ENCODE results near the gene LPCAT3.
"Not testable (repeated sequence)": the region's sequence is repeated elsewhere in the genome, so short reads cannot be mapped to it uniquely, and the experiment has no call there.

Gene LPCAT3, protein sequence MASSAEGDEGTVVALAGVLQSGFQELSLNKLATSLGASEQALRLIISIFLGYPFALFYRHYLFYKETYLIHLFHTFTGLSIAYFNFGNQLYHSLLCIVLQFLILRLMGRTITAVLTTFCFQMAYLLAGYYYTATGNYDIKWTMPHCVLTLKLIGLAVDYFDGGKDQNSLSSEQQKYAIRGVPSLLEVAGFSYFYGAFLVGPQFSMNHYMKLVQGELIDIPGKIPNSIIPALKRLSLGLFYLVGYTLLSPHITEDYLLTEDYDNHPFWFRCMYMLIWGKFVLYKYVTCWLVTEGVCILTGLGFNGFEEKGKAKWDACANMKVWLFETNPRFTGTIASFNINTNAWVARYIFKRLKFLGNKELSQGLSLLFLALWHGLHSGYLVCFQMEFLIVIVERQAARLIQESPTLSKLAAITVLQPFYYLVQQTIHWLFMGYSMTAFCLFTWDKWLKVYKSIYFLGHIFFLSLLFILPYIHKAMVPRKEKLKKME

DNA sequence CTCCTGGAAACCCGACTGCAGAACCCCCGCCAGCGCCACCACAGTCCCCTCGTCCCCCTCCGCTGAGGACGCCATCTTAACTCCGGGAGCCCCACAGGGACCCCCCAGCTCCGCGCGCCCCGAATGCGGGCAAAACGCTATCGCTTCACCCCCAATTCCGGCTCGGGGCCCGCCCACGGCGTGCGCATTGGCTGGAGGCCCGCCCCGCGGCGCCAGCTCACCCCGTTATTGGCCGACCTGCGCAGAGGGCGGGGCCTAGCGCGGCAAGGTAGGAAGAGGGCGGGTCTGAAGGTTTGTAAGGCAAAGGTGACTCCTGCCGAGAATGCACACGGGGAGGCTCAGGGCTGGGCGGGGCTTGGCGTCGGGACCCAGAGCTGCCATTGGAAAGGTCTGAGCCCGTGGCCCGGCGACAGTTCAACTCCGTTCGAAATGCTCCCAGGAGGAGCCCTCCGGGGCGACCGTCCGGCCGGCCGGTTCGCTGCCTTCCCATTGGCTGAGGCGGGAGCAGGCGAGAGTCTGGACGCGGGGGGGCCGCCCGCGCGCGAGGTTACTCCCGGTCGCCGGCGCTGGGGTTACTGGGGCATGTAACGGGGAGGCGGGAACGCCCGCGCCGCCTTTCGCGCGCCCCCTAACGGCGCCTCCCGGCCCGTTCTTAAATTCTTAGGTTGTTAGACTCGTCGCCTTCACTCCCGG is at the start of gene LPCAT3:
LPCAT3 (minus strand) TSS at position 127 of the 693 bp plus-strand sequence; CDS start at position 75, 52 bp downstream.
- peak; percentile 99 for DNase-seq

DNA sequence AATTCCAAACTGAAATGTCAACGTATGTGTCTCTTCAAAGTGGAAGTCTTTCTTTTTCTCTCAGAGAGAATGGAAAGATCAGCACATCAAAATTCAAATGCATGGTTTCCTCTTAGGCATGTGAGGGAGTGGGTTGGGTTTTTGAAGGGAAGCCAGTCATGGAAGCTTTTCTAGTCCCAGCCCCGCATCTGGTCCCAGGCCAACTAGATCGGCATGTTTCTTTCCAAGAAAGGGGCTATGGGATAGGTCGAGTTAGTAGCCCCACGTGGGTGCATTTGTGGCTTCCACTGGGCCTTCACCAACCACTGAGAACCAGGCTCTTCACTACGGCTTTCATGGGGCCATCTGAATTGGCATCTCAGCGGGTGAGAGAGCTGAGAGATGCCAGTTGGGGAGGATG is 48.8 kb upstream of the LPCAT3 start:
- no peak for DNase-seq

DNA sequence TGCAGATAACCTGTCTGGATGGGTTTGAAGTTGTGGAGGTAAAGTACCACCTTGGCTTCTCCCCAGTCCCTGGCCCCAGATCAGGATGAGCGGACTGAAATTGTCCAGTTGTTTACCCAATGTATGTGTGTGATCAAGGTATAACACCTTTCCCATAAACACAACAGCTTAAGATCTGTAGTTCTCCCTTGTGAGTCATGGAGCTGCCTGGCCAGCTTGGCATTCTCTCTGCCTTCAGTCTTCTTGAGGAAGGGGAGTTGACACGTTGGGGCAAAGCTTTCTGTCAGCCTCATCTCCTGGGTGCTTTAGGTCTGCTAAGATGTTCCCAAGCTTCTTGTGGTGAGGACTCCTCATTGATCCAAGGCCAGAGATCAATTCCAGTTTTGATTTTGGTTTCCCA is 48.3 kb upstream of the LPCAT3 start:
- DNase-seq, result no peak

DNA sequence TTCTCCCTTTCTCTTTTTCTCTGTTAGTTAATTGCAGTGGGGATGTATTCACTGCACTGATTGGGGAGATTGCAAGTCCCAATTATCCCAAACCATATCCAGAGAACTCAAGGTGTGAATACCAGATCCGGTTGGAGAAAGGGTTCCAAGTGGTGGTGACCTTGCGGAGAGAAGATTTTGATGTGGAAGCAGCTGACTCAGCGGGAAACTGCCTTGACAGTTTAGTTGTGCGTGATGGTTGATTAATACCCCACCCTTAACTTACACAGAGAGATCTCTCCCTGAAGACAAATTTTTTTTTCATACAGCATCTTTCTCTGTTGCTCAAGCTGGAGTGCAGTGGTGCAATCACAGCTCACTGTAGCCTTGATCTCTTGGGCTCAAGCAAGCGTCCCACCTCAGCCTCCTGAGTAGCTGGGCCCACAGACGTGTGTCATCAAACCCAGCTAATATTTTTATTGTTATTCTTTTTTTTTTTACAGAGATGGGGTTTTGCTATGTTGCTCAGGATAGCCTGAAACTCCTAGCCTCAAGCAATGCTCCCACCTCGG is 46.9 kb upstream of the LPCAT3 start:
- no peak for DNase-seq

DNA sequence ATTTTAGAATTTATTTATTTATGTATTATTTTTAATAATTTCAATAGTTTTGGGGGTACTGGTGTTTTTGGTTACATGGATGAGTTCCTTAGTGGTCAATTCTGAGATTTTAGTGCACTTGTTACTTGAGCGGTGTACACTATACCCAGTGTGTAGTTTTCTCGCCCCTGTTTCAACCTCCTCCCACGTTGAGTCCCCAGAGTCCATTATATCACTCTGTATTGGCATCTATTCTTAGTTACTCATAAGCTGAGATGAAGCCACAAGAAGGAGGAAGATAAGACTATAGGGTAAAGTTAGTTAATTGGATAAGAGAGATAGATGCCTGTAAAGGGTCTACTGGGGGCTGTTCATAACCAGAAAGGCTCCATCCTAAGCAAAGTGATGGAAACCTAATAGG is 46.2 kb upstream of the LPCAT3 start:
- no peak for DNase-seq

DNA sequence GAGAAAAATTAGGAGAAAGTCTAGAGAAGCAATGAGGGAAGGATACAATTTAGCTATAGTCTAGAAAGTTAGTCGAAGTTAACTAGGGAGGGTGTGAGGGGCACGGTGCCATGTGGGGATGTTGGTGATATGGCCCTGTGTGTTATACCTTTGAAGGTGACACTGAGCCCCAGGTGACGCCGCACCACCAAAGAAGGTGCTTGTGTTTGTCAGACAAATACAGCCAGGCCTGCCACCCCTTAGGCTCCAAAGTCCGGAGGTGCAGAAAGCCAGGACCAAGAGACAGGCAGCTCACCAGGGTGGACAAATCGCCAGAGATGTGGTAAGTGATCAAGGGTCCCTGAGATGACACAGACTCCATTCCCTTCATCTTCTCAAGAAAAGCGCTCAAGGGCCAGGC is 43.3 kb upstream of the LPCAT3 start:
- no peak for DNase-seq

DNA sequence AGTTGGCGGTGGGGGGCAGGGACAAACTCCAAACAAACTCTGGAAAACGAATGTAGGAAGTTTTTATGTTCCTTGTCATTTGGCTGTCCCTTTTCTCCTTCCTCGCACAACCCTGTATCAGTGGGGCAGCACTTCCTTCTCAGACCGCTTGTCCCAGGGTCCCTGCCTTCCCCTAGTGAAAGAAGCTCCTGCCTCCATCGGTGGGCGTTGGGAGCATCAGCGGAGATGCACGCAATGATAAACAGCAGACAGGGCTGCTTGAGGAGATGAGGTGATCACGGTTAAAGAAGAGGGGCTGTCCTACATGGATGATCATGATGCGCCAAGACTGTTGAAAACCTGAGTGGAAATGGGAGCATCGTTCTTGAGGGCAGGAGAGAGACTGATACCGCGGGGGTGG is 42.9 kb upstream of the LPCAT3 start:
- DNase-seq, result no peak

DNA sequence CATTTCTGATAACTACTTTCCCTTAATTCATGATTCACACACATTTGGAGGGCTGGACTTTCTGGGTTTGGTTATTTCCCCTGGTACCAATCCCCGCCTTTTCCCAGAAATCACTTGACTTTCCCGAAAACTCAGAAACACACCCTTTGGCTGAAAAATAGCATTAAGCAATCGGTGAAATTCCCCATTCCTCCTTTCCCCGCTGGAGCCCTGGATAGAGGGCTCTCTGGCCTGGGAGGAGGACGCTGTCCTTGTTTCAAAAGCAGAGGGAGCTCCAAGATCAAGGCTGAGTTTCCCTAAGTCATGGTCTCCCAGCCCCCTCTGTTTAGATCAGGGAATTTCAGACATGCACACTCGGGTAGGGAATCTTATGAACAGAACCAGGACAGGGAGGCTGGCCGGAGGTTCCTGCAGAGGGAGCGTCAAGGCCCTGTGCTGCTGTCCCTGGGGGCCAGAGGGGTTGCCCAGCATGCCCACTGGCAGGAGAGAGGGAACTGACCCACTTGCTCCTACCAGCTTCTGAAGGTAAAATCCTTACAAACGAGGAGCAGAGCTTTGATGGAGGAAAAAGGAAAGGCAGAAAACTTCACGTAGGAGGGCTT is 42.2 kb upstream of the LPCAT3 start, which contains the start of gene C1S:
C1S (plus strand) TSS at position 366 of the 602 bp plus-strand sequence. CDS start 1,195 bp downstream, outside the sequence.
- peak; percentile 83 for DNase-seq

DNA sequence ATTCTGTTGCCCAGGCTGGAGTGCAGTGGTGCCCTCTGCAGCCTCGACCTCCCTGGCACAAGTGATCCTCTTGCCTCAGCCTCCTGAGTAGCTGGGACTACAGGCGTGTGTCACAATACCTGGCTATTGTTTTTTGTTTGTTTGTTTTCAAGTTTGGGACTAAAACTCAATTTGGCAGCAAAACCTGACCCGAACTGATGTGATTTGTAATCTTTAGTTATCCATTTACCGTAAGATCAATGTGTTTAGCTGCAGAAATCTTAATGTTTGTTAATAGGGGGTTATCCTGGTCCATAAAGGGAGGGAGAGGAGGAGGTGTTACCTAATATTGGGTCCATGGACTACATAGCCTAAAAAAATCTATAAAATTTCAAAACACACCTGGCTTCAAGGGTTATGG is 41.5 kb upstream of the LPCAT3 start:
- no peak for DNase-seq

DNA sequence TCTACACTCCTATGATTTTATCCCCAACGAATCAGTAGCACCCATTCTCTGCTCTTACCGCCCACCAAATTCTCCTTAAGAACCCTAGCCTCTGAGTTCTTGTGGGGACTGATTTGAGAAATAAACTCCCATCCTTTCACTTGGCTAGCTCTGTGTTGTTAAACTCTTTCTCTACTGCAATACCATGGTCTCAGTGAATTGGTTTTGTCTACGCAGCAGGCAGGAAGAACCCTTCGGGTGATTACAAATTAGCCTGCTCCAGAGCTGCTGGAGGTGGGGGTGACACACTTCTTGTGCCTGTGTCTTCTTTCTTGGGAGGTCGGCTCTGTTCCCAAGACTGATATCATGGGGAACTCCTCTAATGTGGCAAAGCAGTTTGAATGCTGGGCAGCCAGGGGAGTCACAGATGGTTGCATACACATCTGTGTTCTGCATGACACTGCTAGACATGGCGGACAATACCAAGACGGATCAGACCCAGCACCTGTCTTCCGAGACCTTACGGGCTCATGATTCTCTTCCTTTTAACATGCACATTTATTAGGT is 40.6 kb upstream of the LPCAT3 start:
- DNase-seq, result no peak

DNA sequence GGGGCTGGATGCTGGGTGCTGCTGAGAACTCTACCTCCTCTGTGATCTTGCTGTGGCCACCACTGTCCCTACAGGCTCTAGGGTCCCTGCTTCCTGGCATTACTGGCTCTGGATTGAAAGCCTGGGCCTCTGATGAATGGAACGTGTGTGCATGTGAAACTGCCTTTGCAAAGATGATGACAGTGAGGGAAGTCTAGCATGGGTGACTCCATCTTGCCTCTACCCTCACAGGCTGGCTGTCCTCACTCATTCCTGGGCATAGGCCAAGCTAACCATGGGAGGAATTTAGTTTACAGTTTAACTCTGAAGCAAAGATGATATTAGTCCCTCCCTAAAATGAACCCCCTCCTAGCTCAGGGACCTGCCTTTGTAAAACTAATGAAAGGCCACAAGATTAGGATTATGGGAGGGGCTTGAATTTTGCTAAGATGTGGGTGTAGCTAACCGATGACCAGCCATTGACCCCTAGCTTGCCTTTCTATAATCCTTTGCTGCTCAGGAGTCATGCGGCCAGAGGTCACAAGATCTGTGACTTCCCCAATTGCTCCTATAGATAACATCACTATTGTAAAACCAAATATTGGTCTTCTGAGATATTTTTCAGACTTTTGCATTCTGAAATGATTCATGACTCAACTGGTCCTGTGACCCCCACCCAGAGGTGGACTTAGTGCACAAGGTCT is 40.0 kb upstream of the LPCAT3 start:
- no peak for DNase-seq

DNA sequence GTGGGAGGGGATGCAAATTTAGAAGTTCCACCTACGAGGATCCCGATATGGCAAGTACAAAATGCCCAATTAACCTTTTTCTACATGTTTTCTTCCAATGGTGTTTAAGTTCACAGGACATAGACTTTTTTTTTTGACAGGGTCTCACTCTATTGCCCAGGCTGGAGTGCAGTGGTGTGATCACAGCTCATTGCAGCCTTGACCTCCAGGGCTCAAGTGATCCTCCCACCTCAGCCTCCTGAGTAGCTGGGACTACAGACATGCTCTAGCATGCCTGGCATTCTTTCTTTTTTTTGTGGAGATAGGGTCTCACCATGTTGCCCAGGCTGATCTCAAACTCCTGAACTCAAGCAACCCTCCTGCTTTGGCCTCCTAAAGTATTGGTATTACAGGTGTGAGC is 37.5 kb upstream of the LPCAT3 start:
- not testable (repeated sequence) for DNase-seq

DNA sequence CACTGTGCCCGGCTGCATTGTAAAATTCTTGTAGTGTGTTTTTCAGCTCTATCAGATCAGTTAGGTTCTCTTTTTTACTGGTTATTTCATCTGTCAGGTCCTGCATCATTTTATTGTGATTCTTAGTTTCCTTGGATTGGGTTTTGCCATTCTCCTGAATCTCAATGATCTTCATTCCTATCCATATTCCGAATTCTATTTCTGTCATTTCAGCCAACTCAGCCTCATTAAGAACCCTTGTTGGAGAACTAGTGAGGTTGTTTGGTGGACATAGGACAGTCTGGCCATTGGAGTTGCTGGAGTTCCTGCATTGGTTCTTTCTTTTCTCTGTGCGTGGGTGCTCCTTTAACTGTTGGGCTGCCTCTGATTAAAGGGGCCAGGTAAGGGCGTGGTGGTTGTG is 36.6 kb upstream of the LPCAT3 start:
- DNase-seq, result no peak

DNA sequence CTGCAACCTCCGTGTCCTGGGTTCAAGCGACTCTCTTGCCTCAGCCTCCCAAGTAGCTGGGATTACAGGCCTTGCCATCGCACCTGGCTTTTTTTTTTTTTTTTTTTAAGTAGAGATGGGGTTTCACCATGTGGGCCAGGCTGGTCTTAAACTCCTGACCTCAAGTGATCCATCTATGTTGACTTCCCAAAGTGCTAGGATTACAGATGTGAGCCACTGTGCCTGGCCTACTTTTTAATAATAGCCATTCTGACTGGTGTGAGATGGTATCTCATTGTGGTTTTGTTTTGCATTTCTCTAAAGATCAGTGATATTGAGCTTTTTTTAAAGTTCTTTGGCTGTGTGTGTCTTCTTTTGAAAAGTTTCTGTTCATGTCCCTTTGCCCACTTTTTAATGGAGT is 31.7 kb upstream of the LPCAT3 start:
- DNase-seq, result not testable (repeated sequence)

DNA sequence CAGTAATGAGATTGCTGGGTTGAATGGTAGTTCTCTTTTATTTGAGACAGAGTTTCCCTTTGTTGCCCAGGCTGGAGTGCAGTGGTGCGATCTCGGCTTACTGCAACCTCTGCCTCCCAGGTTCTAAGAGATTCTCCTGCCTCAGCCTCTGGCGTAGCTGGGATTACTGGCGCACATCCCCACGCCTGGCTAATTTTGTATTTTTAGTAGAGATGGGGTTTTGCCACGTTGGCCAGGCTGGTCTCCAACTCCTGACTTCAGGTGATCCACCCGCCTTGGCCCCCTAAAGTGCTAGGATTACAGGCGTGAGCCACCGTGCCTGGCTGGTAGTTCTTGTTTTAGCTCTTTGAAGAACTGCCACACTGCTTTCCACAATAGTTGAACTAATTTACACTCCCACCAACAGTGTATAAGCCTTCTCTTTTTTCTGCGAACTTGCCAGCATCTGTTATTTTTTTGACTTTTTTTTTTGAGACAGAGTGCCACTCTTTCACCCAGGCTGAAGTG is 31.2 kb upstream of the LPCAT3 start:
- not testable (repeated sequence) for DNase-seq

DNA sequence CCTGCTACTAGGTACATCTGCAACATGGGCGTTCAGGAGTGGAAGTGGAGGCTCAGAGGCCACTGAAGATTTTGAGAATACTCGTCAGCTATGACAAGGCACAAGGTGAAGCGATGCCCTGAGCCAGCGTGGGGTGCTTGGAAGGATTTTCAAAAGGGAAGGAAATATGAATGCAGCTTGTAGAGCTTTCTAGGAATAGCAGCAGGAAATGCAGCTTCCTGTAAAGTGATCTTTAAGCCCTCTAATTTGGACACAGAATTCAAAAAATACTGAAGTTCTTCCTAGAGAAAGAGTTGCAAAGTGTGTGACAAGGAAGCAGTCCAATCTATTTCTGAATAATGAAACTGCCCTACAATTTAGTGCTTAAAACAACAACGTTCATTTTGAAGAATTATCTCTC is 29.0 kb upstream of the LPCAT3 start:
- DNase-seq, result no peak

DNA sequence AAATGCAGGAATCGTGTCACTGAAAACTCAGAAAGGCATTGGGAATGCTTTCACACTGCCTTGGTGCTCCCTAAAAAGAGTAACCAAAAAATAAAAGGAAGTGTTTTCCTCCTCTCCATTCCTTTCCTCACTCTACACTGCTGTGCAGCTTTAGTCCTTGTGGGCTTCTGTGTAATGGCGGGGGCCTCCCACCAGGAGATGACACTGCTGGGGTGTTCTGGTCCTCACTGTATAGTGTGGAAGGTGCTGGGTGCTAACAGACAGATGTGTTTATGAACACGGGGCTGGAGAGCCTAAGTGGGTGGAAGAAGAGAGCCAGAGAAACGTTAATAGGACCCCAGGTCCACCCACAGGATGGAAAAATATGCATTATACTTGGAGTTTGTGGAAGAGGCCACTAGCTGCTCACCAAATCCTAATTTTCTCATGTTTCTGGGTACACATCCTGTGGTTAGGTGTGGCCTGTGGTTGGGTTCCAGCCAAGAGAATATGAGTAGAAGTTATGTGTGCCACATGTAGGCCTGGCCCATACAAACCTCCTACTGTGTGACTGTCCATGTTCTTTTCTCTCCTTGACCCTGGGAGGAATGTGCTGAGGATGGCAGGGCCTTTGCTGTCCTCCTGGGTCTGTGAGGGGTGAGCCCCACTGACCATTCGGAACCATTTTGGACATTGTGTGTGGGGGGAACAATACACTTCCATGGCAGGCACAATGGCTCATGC is 28.3 kb upstream of the LPCAT3 start:
- DNase-seq, result no peak

DNA sequence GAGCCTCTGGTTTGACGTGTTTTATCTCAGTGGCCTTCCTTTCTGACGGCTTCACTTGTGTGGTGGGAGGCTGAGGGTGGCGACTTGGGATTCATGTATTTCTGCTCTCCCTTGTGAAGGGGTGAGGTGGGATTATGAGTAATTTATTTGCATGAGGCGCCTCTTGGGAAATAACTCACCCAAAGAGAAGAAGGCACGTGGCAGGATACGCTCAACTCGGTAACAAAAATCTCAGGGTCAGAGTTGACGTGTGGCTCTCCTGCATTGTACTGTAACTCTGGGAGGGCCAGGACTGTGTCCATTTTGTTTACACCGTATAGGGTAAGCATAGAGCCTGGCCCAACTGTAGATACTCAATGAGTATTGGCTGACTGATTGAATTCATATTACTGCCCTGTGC is 27.6 kb upstream of the LPCAT3 start:
- no peak for DNase-seq

DNA sequence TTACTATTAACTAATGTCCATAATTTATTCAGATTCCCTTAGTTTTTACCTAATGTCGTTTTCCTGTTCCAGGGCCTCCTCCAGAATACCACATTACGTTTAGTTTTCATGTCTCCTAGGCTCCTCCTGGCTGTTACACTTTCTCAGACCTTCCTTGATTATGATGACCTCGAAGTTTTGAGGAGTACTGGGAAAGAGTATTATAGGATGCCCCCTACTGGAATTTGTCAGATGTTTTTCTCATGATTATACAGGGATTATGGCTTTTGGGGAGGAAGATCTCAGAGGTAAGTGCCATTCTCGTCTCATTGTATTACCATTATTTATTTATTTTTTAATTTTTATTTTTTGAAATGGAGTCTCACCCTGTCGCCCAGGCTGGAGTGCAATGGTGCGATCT is 24.6 kb upstream of the LPCAT3 start:
- DNase-seq, result peak; percentile 33

DNA sequence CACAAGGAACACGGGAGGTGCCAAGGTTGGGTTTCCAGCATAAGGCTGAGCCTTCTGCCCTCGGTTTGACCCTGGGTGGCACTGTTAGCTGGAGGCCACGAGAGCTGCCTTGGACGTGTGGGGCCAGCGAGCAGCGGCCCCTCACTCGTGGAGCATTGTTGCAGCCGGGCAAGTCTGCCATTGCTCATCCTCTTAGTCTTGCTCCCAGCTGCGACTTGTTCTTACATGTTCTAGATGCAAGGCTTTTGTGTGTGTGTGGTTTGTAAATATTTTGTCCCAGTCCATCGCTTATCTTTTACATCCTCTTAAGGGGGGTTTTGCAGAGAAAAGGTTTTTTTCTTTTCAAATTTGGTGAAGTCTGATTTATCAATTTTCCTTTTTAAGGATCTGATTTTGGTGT is 21.1 kb upstream of the LPCAT3 start:
- no peak for DNase-seq

DNA sequence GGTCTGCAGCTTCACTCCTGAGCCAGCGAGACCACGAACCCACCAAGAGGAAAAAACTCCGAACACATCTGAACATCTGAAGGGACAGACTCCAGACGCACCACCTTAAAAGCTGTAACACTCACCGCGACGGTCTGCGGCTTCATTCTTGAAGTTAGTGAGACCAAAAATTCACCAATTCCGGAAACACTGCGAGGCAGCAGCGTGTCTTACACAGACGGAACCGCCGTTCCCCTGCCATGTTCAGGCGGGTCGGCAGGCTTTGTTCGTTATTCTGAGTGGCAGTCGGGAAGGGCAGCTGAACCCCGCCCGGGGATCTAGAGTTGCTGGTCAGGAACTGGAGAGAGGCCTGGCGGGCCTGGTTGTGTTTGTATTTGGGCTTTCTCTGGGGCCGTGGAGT is 20.3 kb upstream of the LPCAT3 start:
- no peak for DNase-seq

DNA sequence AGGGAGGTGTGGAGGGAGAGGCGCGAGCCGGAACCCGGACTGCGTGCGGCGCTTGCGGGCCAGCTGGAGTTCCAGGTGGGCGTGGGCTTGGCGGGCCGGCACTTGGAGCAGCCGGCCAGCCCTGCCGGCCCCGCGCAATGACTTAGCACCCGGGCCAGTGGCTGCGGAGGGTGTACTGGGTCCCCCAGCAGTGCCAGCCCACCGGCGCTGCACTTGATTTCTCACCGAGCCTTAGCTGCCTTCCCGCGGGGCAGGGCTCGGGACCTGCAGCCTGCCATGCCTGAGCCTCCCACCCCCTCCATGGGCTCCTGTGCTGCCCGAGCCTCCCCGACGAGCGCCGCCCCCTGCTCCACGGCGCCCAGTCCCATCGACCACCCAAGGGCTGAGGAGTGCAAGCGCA is 19.1 kb upstream of the LPCAT3 start:
- not testable (repeated sequence) for DNase-seq

Data from kidney glomerular epithelial cell (primary cell).